GM12864 (cell line): ENCODE measurements around the gene HMSD.

ENCODE experiments used
- DNase-seq: peaks from one replicate; pipeline ENCODE4 v3.0.0-alpha.2; 2011; ENCODE audit warnings: low read depth
- H3K4me3 ChIP-seq: 2 replicates; pipeline ENCODE4 v1.5.1; 2011; ENCODE audit warnings: mild to moderate bottlenecking, low read depth, low read length, control low read depth
- TF ChIP-seq, protein P1 (sequence below): IDR thresholded peaks from 2 replicates; pipeline ENCODE4 v1.5.1; 2011; ENCODE audit warnings: low read depth, mild to moderate bottlenecking, moderate library complexity, low read length, control low read depth, inconsistent platforms; ENCODE audit errors: missing control alignments

Gene HMSD

DNA sequence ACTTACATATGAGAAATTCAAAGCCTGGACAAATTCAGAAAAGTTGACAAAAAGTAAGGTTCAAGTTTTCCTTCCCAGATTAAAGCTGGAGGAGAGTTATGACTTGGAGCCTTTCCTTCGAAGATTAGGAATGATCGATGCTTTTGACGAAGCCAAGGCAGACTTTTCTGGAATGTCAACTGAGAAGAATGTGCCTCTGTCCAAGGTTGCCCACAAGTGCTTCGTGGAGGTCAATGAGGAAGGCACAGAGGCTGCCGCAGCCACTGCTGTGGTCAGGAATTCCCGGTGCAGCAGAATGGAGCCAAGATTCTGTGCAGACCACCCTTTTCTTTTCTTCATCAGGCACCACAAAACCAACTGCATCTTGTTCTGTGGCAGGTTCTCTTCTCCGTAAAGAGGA, 37.8 kb downstream of the HMSD start:
- TF ChIP-seq, protein P1, sequence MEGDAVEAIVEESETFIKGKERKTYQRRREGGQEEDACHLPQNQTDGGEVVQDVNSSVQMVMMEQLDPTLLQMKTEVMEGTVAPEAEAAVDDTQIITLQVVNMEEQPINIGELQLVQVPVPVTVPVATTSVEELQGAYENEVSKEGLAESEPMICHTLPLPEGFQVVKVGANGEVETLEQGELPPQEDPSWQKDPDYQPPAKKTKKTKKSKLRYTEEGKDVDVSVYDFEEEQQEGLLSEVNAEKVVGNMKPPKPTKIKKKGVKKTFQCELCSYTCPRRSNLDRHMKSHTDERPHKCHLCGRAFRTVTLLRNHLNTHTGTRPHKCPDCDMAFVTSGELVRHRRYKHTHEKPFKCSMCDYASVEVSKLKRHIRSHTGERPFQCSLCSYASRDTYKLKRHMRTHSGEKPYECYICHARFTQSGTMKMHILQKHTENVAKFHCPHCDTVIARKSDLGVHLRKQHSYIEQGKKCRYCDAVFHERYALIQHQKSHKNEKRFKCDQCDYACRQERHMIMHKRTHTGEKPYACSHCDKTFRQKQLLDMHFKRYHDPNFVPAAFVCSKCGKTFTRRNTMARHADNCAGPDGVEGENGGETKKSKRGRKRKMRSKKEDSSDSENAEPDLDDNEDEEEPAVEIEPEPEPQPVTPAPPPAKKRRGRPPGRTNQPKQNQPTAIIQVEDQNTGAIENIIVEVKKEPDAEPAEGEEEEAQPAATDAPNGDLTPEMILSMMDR = no peak
- DNase-seq = no peak
- no peak overlapping the region for H3K4me3 ChIP-seq

DNA sequence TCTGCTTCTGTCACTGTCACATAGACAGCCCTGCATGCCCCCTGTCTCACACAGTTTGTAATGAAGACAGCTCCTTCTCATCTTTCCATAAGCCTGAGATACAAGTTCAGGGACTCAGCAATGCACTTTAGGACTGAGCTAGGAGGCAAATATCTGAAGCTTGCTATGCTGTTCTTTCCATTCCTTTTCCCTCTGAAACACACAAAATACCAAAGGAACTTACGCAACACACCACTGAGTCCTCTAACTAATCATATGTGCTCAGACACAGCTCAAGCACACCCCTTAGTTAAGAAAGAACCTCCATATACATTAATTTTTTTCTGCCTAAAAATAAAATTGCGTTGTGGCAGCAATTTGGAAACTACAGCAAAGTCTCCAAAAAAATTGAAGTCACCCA, 38.6 kb downstream of the HMSD start:
- H3K4me3 ChIP-seq = no peak overlapping the region
- TF ChIP-seq, protein P1 = no peak
- DNase-seq = no peak

DNA sequence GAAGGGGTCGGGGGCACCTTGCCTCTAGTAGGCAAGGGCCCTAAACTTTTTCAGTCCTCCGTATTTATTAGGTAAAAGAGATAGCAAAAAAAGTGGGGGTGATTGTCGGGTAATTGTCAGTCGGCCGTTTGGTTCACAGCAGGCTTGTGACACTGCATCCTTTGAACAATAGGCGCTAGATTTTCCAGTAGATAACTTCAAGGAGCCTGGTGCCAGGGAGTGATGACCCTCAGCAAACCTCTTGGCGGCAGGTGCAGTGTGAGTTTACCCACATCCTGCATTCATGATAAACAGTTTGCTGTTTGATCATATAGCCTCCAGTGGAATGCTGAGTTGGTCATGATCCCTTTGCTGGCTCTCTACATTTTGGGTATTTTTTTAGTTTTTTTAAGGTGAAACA, 43.6 kb downstream of the HMSD start:
- TF ChIP-seq, protein P1 = no peak
- DNase-seq = no peak
- no peak overlapping the region for H3K4me3 ChIP-seq

DNA sequence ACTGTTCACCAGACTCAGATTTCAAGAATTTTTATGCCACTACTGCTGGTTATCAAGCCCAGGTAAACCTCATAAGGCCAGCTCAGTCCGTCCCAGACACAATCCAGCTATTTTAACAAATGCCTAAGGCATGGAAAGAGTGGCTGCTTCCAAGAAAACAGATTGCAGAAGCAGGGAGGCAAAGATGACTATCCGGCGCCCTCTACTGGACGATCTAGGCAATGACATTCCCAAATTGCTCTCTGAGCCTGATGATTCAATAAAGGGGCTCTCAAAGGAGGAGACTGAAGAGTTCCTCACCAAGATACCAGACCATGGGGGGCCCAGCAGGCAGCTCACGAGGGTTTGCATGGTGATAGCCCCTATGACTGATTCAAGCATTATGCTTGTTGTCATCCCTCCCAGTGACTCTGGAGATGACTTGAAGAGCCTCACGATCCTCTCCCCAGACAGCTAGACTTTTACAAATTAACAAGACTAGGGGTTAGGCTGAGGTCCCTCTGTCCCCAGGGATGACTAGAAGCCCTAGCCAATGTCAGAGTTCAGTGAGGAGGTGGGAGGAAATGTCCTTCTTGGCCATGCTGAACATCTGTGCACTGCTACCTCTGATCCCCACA, 45.8 kb downstream of the HMSD start:
- no peak overlapping the region for H3K4me3 ChIP-seq
- no peak for DNase-seq
- TF ChIP-seq, protein P1 = peak; percentile 95

DNA sequence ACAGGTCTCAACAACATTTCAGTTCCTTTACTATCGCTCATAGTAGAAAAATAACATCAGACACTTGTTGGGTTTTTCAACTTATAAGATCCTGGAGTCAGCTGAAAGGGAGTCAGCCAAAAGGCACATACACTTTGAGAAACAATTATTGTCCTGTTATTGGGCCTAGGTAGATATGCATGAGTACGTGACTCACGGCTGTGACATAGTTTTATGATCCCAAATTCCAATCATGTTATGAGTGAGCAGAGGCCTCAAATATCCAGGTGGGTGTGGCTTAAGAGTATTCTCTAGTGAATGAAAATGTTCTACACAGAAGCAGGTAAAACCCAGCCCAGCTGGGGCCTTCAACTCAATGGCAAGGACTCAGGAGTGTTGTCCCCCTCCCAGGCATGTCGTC, 47.9 kb downstream of the HMSD start:
- H3K4me3 ChIP-seq = no peak overlapping the region
- TF ChIP-seq, protein P1 = no peak
- DNase-seq = no peak

DNA sequence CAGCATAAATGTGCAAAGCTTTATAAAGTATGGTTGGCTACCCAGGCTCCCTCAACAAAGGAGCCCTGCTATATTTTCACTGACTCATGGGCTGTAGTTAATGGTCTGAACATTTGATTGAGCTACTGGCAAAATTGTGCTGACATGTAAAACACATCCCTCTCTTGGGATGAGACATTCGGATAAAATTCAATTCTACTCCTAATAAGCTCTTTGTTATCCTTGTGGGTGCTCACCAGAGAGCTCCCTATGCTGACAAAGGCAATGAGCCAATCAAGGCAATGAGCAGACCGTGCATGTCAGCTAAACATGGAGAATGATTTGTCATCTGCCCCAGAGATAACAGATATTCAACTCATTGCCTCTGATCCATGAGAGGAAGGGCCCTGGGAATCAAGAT, 48.5 kb downstream of the HMSD start:
- DNase-seq = no peak
- TF ChIP-seq, protein P1 = no peak
- no peak overlapping the region for H3K4me3 ChIP-seq

DNA sequence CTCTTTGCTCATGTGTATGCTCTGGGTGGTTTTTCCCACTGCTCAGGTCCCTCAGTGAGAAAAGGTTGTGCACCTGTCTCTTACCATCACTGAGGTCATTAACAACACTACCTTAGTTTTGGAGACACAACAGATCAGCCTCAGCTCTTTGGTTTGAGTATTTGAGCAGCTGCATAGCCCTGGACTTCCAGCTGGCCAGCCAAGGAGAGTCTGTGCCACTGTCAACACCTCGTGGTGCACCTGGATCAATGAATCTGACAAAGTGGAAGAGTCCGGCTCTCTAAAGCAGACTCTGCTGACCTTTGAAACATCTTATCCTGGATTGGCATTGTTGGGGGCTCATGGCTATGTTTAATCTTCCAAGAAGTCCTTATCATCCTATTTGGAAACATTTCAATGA, 50.8 kb downstream of the HMSD start:
- H3K4me3 ChIP-seq = no peak overlapping the region
- DNase-seq = no peak
- TF ChIP-seq, protein P1 = no peak
